Smooth muscle cell (in vitro differentiated cells): ENCODE results near the gene PARP8. TPM values are rescaled to one million over a fixed set of nuclear protein-coding genes. Genes with fewer than 3 reads are reported as not detected.
A peak's percentile ranks its signal among the peaks of the same experiment; 100 is the strongest.

Experiments used
- DNase-seq: peaks from one replicate; lab custom pipeline; 2025; ENCODE audit not compliant: unreplicated experiment; lab: John Stamatoyannopoulos, UW
- H2AFZ ChIP-seq: fragments of 200-600 bp; sonication (generic); 2 replicates; pipeline ENCODE4 v1.6.0; 2016; ENCODE audit warnings: antibody characterized with exemption, low read depth, mild to moderate bottlenecking
- H3F3A ChIP-seq: fragments of 200-600 bp; sonication (generic); 2 replicates; pipeline ENCODE4 v1.6.0; 2017; ENCODE audit warnings: antibody characterized with exemption, low read depth
- H3K27ac ChIP-seq: fragments of 200-600 bp; sonication (generic); 2 replicates; pipeline ENCODE4 v1.5.1; 2016; ENCODE audit warnings: low read depth, mild to moderate bottlenecking
- H3K27me3 ChIP-seq: fragments of 200-600 bp; sonication (generic); 2 replicates; pipeline ENCODE4 v1.6.1; 2016; ENCODE audit warnings: low read depth, mild to moderate bottlenecking
- H3K36me3 ChIP-seq: fragments of 200-600 bp; sonication (generic); 2 replicates; pipeline ENCODE4 v1.5.1; 2016; ENCODE audit warnings: low read depth
- H3K4me1 ChIP-seq: fragments of 200-600 bp; sonication (generic); 2 replicates; pipeline ENCODE4 v1.5.1; 2016; ENCODE audit warnings: low read depth
- H3K4me2 ChIP-seq: fragments of 200-600 bp; sonication (generic); 2 replicates; pipeline ENCODE4 v1.6.0; 2016; ENCODE audit warnings: mild to moderate bottlenecking
- H3K4me3 ChIP-seq: fragments of 200-600 bp; sonication (generic); 2 replicates; pipeline ENCODE4 v1.5.1; 2016; ENCODE audit warnings: mild to moderate bottlenecking
- H3K79me2 ChIP-seq: fragments of 200-600 bp; sonication (generic); 2 replicates; pipeline ENCODE4 v1.6.0; 2016; ENCODE audit warnings: low read depth, mild to moderate bottlenecking
- H3K9ac ChIP-seq: fragments of 200-600 bp; sonication (generic); 2 replicates; pipeline ENCODE4 v1.6.0; 2016; ENCODE audit warnings: low read depth
- H3K9me3 ChIP-seq: fragments of 200-600 bp; sonication (generic); replicated peaks from 2 replicates; pipeline ENCODE4 v1.5.1; 2016; ENCODE audit warnings: low read depth
- H4K20me1 ChIP-seq: fragments of 200-600 bp; sonication (generic); 2 replicates; pipeline ENCODE4 v1.6.0; 2016; ENCODE audit warnings: low read depth
- WGBS: methylation state at CpG from one replicate; pipeline ENCODE4 v1.1.7; 2016; ENCODE audit warnings: low lambda C conversion rate; 5-methylcytosine and 5-hydroxymethylcytosine counted together
- polyA plus RNA-seq: library from polyadenylated mRNA; unstranded; fragments of >200 nt; fragmentation: Nextera tagmentation; extraction: Ambion mirVana; gene quantifications from 2 replicates; pipeline ENCODE4 v1.2.1, GENCODE V29; 2016
- total RNA-seq: library from RNA; depleted of rRNA; stranded (reverse); fragments of >200 nt; gene quantifications from 2 replicates; pipeline ENCODE4 v1.2.3, GENCODE V29; 2014
- TF ChIP-seq, protein P1 (sequence below): fragments of 200-600 bp; sonication (generic); IDR thresholded peaks from 2 replicates; pipeline ENCODE4 v1.5.1; 2017; ENCODE audit warnings: borderline replicate concordance, mild to moderate bottlenecking, antibody characterized with exemption; ENCODE audit not compliant: insufficient read depth, poor library complexity, severe bottlenecking

Gene PARP8
- total and polyA plus RNA-seq, 2 experiments from 2014 or later = 13.6 to 36.2 TPM

- no peaks in the 10 kb centered on the region for H3K36me3 ChIP-seq
- no peaks in the 10 kb centered on the region for H4K20me1 ChIP-seq
- TF ChIP-seq, protein P1, sequence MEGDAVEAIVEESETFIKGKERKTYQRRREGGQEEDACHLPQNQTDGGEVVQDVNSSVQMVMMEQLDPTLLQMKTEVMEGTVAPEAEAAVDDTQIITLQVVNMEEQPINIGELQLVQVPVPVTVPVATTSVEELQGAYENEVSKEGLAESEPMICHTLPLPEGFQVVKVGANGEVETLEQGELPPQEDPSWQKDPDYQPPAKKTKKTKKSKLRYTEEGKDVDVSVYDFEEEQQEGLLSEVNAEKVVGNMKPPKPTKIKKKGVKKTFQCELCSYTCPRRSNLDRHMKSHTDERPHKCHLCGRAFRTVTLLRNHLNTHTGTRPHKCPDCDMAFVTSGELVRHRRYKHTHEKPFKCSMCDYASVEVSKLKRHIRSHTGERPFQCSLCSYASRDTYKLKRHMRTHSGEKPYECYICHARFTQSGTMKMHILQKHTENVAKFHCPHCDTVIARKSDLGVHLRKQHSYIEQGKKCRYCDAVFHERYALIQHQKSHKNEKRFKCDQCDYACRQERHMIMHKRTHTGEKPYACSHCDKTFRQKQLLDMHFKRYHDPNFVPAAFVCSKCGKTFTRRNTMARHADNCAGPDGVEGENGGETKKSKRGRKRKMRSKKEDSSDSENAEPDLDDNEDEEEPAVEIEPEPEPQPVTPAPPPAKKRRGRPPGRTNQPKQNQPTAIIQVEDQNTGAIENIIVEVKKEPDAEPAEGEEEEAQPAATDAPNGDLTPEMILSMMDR = no peak
- DNase-seq = no peak
- no peak overlapping the region for H3K4me3 ChIP-seq
- H3K27ac ChIP-seq = peak overlapping the region; percentile 61
- no peaks in the 10 kb centered on the region for H3K79me2 ChIP-seq
- H3K9me3 ChIP-seq = no peaks in the 10 kb centered on the region
- H3F3A ChIP-seq = no peaks in the 10 kb centered on the region
- H3K27me3 ChIP-seq = no peaks in the 10 kb centered on the region
- H2AFZ ChIP-seq = no peak overlapping the region
- no peak overlapping the region for H3K9ac ChIP-seq
- H3K4me2 ChIP-seq = no peak overlapping the region
- no peaks in the 10 kb centered on the region for H3K4me1 ChIP-seq
- WGBS = 73% methylated on average over 2 of the region's 2 CpGs
These were observed 207.3 kb downstream of the PARP8 start for GRCh38 chr5:50873595-50874277.

GRCh38 chr5:50874306-50875001 lies 208.0 kb downstream of the PARP8 start:
- no peaks in the 10 kb centered on the region for H3K36me3 ChIP-seq
- H3F3A ChIP-seq = no peaks in the 10 kb centered on the region
- H3K27me3 ChIP-seq = no peaks in the 10 kb centered on the region
- 35% methylated on average over 6 of the region's 6 CpGs for WGBS
- H3K4me1 ChIP-seq = no peaks in the 10 kb centered on the region
- H3K9me3 ChIP-seq = no peaks in the 10 kb centered on the region
- H3K4me2 ChIP-seq = peak overlapping the region; percentile 8
- no peak overlapping the region for H3K4me3 ChIP-seq
- H3K27ac ChIP-seq = peak overlapping the region; percentile 61
- no peak for DNase-seq
- no peak overlapping the region for H2AFZ ChIP-seq
- H3K9ac ChIP-seq = no peak overlapping the region
- no peaks in the 10 kb centered on the region for H4K20me1 ChIP-seq
- TF ChIP-seq, protein P1 = no peak
- H3K79me2 ChIP-seq = no peaks in the 10 kb centered on the region

- H3K36me3 ChIP-seq = no peaks in the 10 kb centered on the region
- no peaks in the 10 kb centered on the region for H3F3A ChIP-seq
- peak overlapping the region; percentile 8 for H3K4me2 ChIP-seq
- no peaks in the 10 kb centered on the region for H3K4me1 ChIP-seq
- no peak overlapping the region for H2AFZ ChIP-seq
- no peaks in the 10 kb centered on the region for H3K27me3 ChIP-seq
- DNase-seq = no peak
- H3K9me3 ChIP-seq = no peaks in the 10 kb centered on the region
- no peaks in the 10 kb centered on the region for H4K20me1 ChIP-seq
- peak overlapping the region; percentile 61 for H3K27ac ChIP-seq
- WGBS = 74% methylated on average over 1 of the region's 1 CpG
- no peak overlapping the region for H3K4me3 ChIP-seq
- H3K79me2 ChIP-seq = no peaks in the 10 kb centered on the region
- H3K9ac ChIP-seq = no peak overlapping the region
- TF ChIP-seq, protein P1 = no peak
These were observed 208.5 kb downstream of the PARP8 start for GRCh38 chr5:50875002-50875344.
